HG03039 (cell line): ENCODE measurements around the gene COPRS.
"Not testable (repeated sequence)": the region's sequence is repeated elsewhere in the genome, so short reads cannot be mapped to it uniquely, and the experiment has no call there.

Experiments used
- ATAC-seq: cut with Tn5 transposase; IDR thresholded peaks from one replicate; pipeline ENCODE4 v1.9.1; 2021; ENCODE audit warnings: mild to moderate bottlenecking, moderate library complexity; ENCODE audit not compliant: unreplicated experiment

COPRS gene

GRCh38 chr17:31845291-31845690, 13.8 kb downstream of the COPRS start:
- ATAC-seq = no peak

- ATAC-seq = no peak
Observed at GRCh38 chr17:31843070-31843745, 15.8 kb downstream of the COPRS start.

GRCh38 chr17:31842195-31843069, 16.6 kb downstream of the COPRS start:
- ATAC-seq = no peak

- ATAC-seq = no peak
Observed at GRCh38 chr17:31841850-31842194, 17.2 kb downstream of the COPRS start.

- ATAC-seq = no peak
Observed at GRCh38 chr17:31838636-31839225, 20.3 kb downstream of the COPRS start.

DNA sequence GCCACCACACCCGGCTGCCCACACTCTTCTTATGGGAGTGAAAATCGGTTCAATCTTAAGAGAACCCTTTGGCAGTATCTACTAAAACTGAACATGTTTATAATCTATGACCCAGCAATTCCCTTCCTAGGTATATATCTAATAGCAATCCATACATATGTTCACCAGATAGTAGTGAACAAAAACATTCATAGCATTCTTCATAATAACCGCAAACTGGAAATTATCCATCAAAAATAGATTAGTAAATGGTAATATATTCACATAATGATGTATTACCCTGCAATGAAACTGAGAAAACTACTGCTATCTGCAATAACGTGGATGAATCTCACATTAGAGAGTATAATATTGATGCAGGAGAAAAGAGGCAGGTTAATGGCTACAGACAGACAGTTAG, 23.1 kb downstream of the COPRS start:
- no peak for ATAC-seq

GRCh38 chr17:31834448-31834847, 24.6 kb downstream of the COPRS start:
- ATAC-seq = no peak

DNA sequence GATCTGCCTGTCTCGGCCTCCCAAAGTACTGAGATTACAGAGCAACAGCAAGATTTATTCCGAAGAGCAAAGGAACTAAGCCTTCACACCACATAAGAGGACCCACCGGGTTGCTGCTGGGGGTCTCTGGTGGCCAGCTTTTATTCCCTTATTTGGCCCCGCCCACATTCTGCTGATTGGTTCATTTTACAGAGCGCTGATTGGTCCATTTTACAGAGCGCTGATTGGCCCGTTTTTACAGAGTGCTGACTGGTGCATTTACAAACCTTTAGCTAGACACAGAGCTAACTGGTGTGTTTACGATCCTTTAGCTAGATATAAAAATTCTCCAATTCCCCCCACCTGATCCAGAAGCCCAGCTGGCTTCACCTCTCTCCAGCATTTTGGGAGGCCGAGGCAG, 26.3 kb downstream of the COPRS start:
- ATAC-seq = no peak

DNA sequence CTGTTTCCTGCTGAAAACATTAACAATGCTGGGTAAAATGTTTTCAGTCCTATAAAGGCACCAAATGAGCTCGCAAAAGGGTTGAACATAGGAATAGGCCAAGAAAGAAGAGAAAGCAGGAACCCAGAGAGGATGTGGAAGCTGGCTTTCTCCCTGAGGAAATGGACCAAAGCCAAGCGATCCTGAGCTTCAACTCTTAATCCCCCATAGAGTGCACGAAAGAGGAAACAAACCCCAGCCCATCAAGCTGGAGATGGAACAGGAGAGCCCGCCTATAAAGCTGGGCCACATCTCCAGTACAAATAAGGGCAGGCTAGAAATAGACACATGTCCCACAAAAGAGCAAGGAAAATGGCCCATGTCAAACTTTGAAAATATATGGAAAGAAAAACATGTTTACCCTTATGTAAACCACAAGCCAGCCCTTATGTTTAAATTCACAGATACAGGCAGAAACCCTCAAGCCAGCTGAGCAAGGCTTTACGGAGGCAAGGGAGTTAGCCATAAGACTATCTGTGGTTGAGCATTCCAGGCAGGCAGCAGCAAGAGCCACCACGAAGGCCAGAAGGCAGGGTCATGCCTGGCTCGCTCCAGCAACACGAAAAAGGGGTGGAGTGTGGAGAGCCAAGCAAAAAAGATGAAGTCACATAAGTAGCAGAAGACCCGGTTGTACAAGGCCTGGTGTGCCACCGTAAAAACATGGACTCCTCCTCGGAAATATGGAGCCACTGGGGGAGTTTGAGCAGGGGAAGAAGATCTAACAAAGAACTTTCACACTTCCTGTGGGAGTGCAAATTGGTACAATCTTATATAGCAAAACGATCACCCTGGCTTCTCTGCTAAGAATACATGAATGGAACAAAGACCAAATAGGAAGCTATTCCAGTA, 27.8 kb downstream of the COPRS start:
- no peak for ATAC-seq

- ATAC-seq = no peak
Observed at GRCh38 chr17:31829649-31830048, 29.4 kb downstream of the COPRS start.

DNA sequence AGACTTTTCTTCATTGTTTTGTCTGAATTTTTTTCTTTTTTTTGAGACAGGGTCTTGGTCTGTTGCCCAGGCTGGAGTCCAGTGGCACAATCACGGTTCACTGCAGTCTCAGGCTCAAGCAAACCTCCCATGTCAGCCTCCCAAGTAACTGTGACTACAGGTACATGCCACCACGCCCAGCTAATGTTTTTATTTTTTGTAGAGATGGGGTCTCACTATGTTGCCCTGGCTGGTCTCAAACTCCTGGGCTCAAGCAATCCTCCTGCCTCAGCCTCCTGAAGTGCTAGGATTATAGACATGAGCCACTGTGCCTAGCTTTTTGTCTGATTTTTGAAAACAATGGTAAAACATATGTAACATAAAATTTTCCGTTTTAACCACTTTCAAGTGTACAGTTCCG, 30.1 kb downstream of the COPRS start:
- ATAC-seq = not testable (repeated sequence)

DNA sequence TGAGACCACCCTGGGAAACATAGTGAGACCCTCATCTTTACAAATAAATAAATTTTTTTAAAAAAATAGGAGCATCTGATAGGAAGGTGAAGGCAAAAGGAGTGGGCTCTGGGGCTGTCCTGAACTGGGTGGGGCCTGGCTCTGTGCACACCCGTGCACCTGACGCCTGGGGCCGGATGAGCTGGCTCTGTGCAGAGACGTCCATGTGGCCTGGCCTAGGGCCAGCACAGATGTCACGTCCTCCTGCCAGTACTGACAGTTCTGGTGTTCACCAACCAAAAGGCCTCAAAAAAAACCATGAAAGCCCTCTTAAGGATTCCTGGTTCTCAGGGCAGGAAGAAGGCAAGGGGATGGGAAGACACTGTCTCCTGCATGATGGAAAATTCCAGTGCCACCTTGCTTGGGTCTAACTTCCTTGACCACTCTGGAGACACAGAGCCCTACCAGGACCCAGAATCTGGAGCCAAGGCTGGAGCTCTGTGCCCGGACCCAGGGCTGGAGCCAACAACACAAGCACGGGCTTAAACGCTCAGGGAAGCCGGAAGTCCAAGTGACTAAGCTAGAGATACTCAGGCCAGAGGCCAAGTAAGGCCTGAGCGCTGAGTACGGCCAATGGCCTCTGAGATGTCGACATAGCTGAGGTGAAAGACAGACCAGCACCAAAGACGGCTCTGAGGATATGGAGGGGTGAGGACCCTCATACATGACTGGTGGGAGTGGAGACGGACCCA, 32.9 kb downstream of the COPRS start:
- no peak for ATAC-seq

GRCh38 chr17:31824766-31825360, 34.2 kb downstream of the COPRS start:
- no peak for ATAC-seq

- ATAC-seq = no peak
Observed at GRCh38 chr17:31823014-31823413, 36.0 kb downstream of the COPRS start.

DNA sequence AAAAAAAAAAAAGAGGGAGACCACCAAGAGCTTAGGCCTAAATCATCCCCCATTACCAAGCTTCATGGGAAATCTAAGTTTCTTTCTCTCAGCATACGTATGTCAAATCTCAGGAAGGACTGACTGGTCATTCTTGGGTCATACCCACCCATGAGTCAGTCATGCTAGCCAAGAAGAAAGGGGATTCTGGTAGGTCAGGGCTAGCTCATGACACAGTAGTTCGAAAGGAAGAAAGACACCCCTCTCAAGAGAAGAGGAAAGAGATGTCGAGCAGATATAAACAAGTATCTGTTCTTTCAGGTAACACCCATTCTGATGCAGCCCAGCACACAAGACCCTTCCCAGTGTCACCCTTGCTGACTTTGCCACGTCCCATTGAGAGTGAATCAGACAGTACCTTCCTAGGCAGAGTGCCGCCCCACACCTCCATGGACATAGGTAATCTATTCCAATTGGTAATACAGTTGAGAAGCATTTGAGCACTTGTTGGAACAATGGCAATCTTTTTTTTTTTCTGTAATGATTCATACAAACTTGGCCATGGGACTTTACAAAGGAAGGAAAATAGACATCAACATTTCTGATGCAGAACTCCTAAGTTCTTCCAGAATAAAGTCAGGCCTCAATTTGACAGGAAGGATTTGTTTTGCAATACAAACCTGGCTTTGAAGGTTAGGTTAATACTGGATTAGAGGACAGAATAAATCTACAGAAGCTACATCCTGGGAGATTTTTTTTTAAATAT, 38.2 kb downstream of the COPRS start:
- no peak for ATAC-seq

DNA sequence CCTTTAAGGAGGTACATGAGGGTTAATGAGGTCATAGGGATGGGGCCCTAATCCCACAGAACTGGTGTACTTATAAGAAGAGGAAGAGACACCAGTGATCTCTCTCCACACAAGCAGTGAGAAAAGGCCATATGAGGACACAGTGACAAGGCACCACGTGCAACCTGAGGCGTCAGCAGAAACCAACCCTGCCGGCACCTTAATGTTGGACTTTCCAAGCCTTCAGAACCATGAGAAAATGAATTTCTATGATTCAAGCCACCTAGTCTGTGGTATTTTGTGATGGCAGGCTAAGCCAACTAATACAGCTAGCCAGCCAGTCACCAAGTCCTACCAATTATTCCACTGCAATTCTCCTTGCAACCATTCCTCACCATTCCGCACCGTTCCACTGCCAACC, 39.5 kb downstream of the COPRS start:
- ATAC-seq = no peak

GRCh38 chr17:31818863-31819262, 40.2 kb downstream of the COPRS start:
- not testable (repeated sequence) for ATAC-seq

- ATAC-seq = no peak
Observed at GRCh38 chr17:31815212-31815730, 43.8 kb downstream of the COPRS start.

GRCh38 chr17:31811101-31811500, 47.9 kb downstream of the COPRS start:
- ATAC-seq = no peak
